DND-41 (cell line): ENCODE measurements around the gene ADAMTSL2.

Experiments
- ATAC-seq: fragments of 200-7000 bp; cut with Tn5 transposase; 3 replicates; pipeline ENCODE4 v1.9.1; 2021; ENCODE audit warnings: low read depth; ENCODE audit not compliant: insufficient read depth
- DNase-seq: peaks from one replicate; pipeline ENCODE4 v3.0.0-alpha.2; 2020
- H2AFZ ChIP-seq: 2 replicates; pipeline ENCODE4 v1.6.0; 2012; ENCODE audit warnings: low read depth, low read length
- H3K27ac ChIP-seq: 2 replicates; pipeline ENCODE4 v1.5.1; 2012; ENCODE audit warnings: low read length, inconsistent platforms
- H3K27me3 ChIP-seq: fragments of 200-600 bp; sonication (generic); 2 replicates; pipeline ENCODE4 v1.6.0; 2012; ENCODE audit warnings: low read length, mild to moderate bottlenecking, inconsistent platforms; ENCODE audit not compliant: insufficient read depth, poor library complexity
- H3K36me3 ChIP-seq: 2 replicates; pipeline ENCODE4 v1.5.1; 2012; ENCODE audit warnings: low read length, inconsistent platforms; ENCODE audit not compliant: insufficient read depth
- H3K4me1 ChIP-seq: 2 replicates; pipeline ENCODE4 v1.5.1; 2012; ENCODE audit warnings: mild to moderate bottlenecking, low read length; ENCODE audit not compliant: insufficient read depth
- H3K4me2 ChIP-seq: 2 replicates; pipeline ENCODE4 v1.6.0; 2012; ENCODE audit warnings: mild to moderate bottlenecking, moderate library complexity, low read length, inconsistent platforms; ENCODE audit not compliant: insufficient read depth
- H3K4me3 ChIP-seq, 2 experiments: fragments of 200-600 bp in 1 of 2; shearing (Covaris generic) in 1 of 2; 2 replicates each; pipeline ENCODE4 v1.5.1; 2012 to 2016; ENCODE audit warnings: inconsistent platforms in 2 of 2, low read length in 2 of 2, mild to moderate bottlenecking in 2 of 2, low read depth in 1 of 2, moderate library complexity in 1 of 2
- H3K79me2 ChIP-seq: 2 replicates; pipeline ENCODE4 v1.6.0; 2012; ENCODE audit warnings: low read length, inconsistent platforms; ENCODE audit not compliant: insufficient read depth
- H3K9ac ChIP-seq: 2 replicates; pipeline ENCODE4 v1.6.0; 2012; ENCODE audit warnings: low read depth, mild to moderate bottlenecking, inconsistent platforms, low read length, moderate library complexity
- H3K9me3 ChIP-seq: 2 replicates; pipeline ENCODE4 v1.5.1; 2012; ENCODE audit warnings: low read length, moderate library complexity, mild to moderate bottlenecking, inconsistent platforms; ENCODE audit not compliant: insufficient read depth, severe bottlenecking
- H4K20me1 ChIP-seq: 2 replicates; pipeline ENCODE4 v1.6.0; 2012; ENCODE audit warnings: low read length; ENCODE audit not compliant: insufficient read depth
- CTCF ChIP-seq: IDR thresholded peaks from 2 replicates; pipeline ENCODE4 v1.5.1; 2012; ENCODE audit warnings: borderline replicate concordance, low read length, moderate library complexity, mild to moderate bottlenecking; ENCODE audit not compliant: poor library complexity, severe bottlenecking; ENCODE audit errors: extremely low read depth
- EZH2 ChIP-seq: IDR thresholded peaks from 3 replicates; pipeline ENCODE4 v1.6.1; 2012; ENCODE audit warnings: borderline replicate concordance, low read depth, mild to moderate bottlenecking, moderate library complexity, low read length, inconsistent platforms; ENCODE audit not compliant: severe bottlenecking

ADAMTSL2 gene

DNA sequence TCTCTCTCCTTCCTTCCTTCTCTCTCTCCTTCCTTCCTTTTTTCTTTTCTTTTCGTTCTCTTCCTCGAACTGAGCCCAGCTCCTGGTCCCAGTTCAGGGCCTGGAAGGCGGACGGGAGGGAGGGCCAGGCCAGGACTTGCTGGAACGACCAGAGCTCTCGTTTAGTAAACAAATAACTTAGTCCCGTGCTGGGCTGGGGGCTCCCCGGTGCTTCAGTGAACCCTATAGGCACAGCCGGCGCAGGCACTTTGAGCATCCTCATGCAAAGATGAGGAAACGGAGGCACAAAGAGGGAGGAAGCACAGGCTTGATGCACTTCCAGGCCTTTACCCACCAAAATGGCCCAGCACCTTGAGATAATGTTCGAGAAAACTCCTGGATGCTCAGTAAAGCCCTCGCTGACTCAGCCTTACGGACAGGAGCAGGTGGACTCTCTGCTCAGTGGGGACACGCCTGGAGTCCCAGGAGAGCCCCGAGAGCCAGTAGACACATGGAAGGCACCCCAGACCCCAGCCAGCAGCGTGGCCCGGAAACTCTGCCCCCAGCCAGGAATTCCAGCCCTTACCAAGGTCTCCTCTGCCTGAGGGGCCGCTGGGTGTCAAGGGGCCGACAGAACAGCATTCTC lies 55.8 kb downstream of the ADAMTSL2 start:
- no peak overlapping the region for H3K4me3 ChIP-seq
- H3K4me1 ChIP-seq = peaks cover 17% of the 10 kb centered on the region
- no peaks in the 10 kb centered on the region for H3K36me3 ChIP-seq
- H2AFZ ChIP-seq = no peak overlapping the region
- H3K27me3 ChIP-seq = no peaks in the 10 kb centered on the region
- no peak overlapping the region for H3K27ac ChIP-seq
- peaks cover 3% of the 10 kb centered on the region for H3K9me3 ChIP-seq
- H3K79me2 ChIP-seq = no peaks in the 10 kb centered on the region
- DNase-seq (no peak), ATAC-seq (no peak)
- TF ChIP-seq CTCF (no peak), EZH2 (no peak)
- no peak overlapping the region for H3K9ac ChIP-seq
- H4K20me1 ChIP-seq = 0 out of 2 replicates have a peak, but pooled peaks cover 2% of the 10 kb centered on the region
- H3K4me2 ChIP-seq = no peak overlapping the region

- Histone ChIP-seq H3K4me2 (no peak overlapping the region), H3K27ac (no peak overlapping the region), H2AFZ (no peak overlapping the region), H3K27me3 (no peaks in the 10 kb centered on the region), H3K9ac (no peak overlapping the region), H4K20me1 (no peaks in the 10 kb centered on the region), H3K79me2 (no peaks in the 10 kb centered on the region), H3K9me3 (peaks cover 5% of the 10 kb centered on the region), H3K4me1 (peaks cover 7% of the 10 kb centered on the region), H3K36me3 (no peaks in the 10 kb centered on the region), H3K4me3 (no peak overlapping the region)
- ATAC-seq = no peak
- TF ChIP-seq EZH2 (no peak), CTCF (no peak)
- no peak for DNase-seq
These were observed 56.8 kb downstream of the ADAMTSL2 start for GRCh38 chr9:133591116-133591910.

DNA sequence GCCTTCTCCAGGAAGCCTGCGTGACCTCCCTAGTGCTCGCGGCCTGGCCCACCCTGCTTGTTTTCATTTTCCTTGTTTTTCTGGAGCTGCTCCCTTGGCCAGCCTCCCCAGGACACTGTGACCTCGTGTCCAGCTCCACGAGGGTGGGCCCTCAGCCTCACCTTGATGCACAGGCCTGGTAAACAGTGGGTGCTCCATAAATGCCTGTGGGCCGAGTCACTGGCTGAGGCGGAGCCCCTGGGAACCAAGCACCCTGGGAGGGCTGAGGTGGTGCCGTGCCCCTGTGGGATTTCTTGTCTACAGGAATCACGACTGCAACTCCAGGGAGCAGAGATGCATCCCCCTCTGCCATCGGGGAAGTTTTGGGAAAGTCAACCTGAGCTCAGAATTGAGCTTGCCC lies 57.5 kb downstream of the ADAMTSL2 start:
- no peaks in the 10 kb centered on the region for H4K20me1 ChIP-seq
- no peak overlapping the region for H3K4me2 ChIP-seq
- no peak overlapping the region for H3K9ac ChIP-seq
- no peaks in the 10 kb centered on the region for H3K79me2 ChIP-seq
- no peak for TF ChIP-seq CTCF
- TF ChIP-seq EZH2 = no peak
- H3K9me3 ChIP-seq = peaks cover 9% of the 10 kb centered on the region
- no peaks in the 10 kb centered on the region for H3K36me3 ChIP-seq
- H3K27ac ChIP-seq = no peak overlapping the region
- DNase-seq = no peak
- no peaks in the 10 kb centered on the region for H3K27me3 ChIP-seq
- peaks cover under 1% of the 10 kb centered on the region; the same call in 1 of the 2 replicates for H3K4me1 ChIP-seq
- no peak for ATAC-seq
- no peak overlapping the region for H2AFZ ChIP-seq
- no peak overlapping the region for H3K4me3 ChIP-seq
